CD4-positive, alpha-beta T cell (primary cell): ENCODE results near the gene LSAMP. TPM values are rescaled to one million over a fixed set of nuclear protein-coding genes. Genes with fewer than 3 reads are reported as not detected.
"Not testable (repeated sequence)": the region's sequence is repeated elsewhere in the genome, so short reads cannot be mapped to it uniquely, and the experiment has no call there.

Experiments used
- ATAC-seq: fragments of 200-7000 bp; cut with Tn5 transposase; one replicate; pipeline ENCODE4 v1.10.0; 2022; ENCODE audit warnings: mild to moderate bottlenecking; ENCODE audit not compliant: poor library complexity
- CTCF ChIA-PET: fragments of 350-600 bp; sonication (Branson Sonifier 250); formaldehyde crosslinking; loops from one replicate; lab custom pipeline; 2021; ENCODE audit warnings: antibody characterized with exemption, inconsistent platforms; lab: Charles Lee
- POLR2A ChIA-PET: fragments of 350-600 bp; sonication (Branson Sonifier 250); formaldehyde crosslinking; loops from one replicate; lab custom pipeline; 2021; ENCODE audit warnings: antibody characterized with exemption, inconsistent platforms; lab: Charles Lee
- DNase-seq, 14 experiments: peaks; one replicate each; pipeline ENCODE4 v3.0.0-alpha.2; 2013 to 2020; ENCODE audit warnings: mixed read lengths in 2 of 14
- H3K27ac ChIP-seq, 2 donors: one replicate each; pipeline versions ENCODE4 v1.5.1 to v1.7.0; 2013; ENCODE audit warnings: low read length in 2 of 2, low read depth in 1 of 2, mild to moderate bottlenecking in 1 of 2
- H3K27me3 ChIP-seq, 2 experiments: 1 replicate in 1 of 2; 2 replicates in 1 of 2; pipeline versions ENCODE4 v1.6.1 to v1.7.0; 2013; ENCODE audit warnings: low read length in 2 of 2, control low read depth in 1 of 2, mild to moderate bottlenecking in 1 of 2, moderate library complexity in 1 of 2; ENCODE audit not compliant: insufficient read depth in 2 of 2, control insufficient read depth in 1 of 2
- H3K36me3 ChIP-seq: one replicate; pipeline ENCODE4 v1.6.1; 2013; ENCODE audit warnings: low read length, control low read depth; ENCODE audit not compliant: insufficient read depth
- H3K4me1 ChIP-seq: one replicate; pipeline ENCODE4 v1.6.1; 2013; ENCODE audit warnings: low read length, control low read depth; ENCODE audit not compliant: insufficient read depth
- H3K4me3 ChIP-seq: one replicate; pipeline ENCODE4 v1.5.1; 2013; ENCODE audit warnings: mild to moderate bottlenecking, low read length, moderate library complexity
- H3K9me3 ChIP-seq, 2 experiments: 1 replicate in 1 of 2; 2 replicates in 1 of 2; pipeline versions ENCODE4 v1.6.1 to v1.7.0; 2013; ENCODE audit warnings: low read length in 2 of 2, mild to moderate bottlenecking in 2 of 2, control low read depth in 1 of 2, moderate library complexity in 1 of 2; ENCODE audit not compliant: control insufficient read depth in 1 of 2, insufficient read depth in 1 of 2
- H3K27ac Mint-ChIP-seq: one replicate; pipeline ENCODE4 v1.8.0; 2020; ENCODE audit warnings: mixed read lengths
- H3K27me3 Mint-ChIP-seq: one replicate; pipeline ENCODE4 v1.8.0; 2021; ENCODE audit warnings: mixed read lengths
- H3K36me3 Mint-ChIP-seq: one replicate; pipeline ENCODE4 v1.8.0; 2021; ENCODE audit warnings: low read depth, mixed read lengths
- H3K4me1 Mint-ChIP-seq: one replicate; pipeline ENCODE4 v1.8.0; 2021; ENCODE audit warnings: low read depth, mixed read lengths
- H3K4me3 Mint-ChIP-seq: one replicate; pipeline ENCODE4 v1.8.0; 2020; ENCODE audit warnings: mild to moderate bottlenecking, mixed read lengths
- H3K9me3 Mint-ChIP-seq: one replicate; pipeline ENCODE4 v1.8.0; 2020; ENCODE audit warnings: mixed read lengths
- intact Hi-C, 2 experiments: fragments of 100-400 bp; cut with DNase I in 1 of 2; cut with micrococcal nuclease in 1 of 2; formaldehyde crosslinking; loops; one replicate each; pipeline versions ENCODE4 v1.15.1 to v1.9.0; 2023 to 2025; cut with DNase I, micrococcal nuclease
- total RNA-seq, 174 experiments: library from RNA in 2 of 174; stranded (reverse) in 2 of 174; gene quantifications; one replicate each; pipeline ENCODE4 v1.2.3 and lab custom pipeline; 2021 to 2026
- TF ChIP-seq, protein P1 (sequence below): fragments of 200-600 bp; IDR thresholded peaks from one replicate; pipeline ENCODE4 v1.8.0; 2022; ENCODE audit warnings: antibody characterized with exemption, mild to moderate bottlenecking

Gene LSAMP
- total RNA-seq, 2 experiments from 2014 or later, result not detected

DNA sequence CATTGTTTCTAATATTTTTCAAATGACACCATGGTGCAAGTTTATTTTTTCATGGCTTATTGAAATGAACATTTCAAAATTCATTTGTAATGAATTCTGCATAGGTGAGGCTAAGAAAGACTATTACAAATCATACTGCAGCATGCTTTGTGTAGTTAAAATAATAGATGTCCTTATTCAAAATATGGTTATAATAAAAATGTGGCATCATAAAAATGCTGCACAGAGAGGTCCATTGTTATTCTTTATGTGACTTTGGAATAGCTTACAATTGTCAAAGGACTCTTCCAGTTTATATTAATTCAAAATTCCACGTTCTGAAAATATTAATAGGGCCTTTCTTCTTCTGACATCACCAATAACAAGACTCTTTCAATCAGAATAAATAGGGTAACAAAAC is 599.3 kb downstream of the LSAMP start:
- H3K27me3 Mint-ChIP-seq, result peaks cover 22% of the 10 kb centered on the region
- ChIA-PET POLR2A (no interaction called here), CTCF (no interaction called here)
- Histone ChIP-seq H3K27ac (no peak overlapping the region), H3K36me3 (no peaks in the 10 kb centered on the region), H3K4me1 (no peaks in the 10 kb centered on the region), H3K4me3 (no peak overlapping the region), H3K9me3 (no peaks in the 10 kb centered on the region), H3K27me3 (no peaks in the 10 kb centered on the region)
- no peaks in the 10 kb centered on the region for H3K4me1 Mint-ChIP-seq
- no peaks in the 10 kb centered on the region for H3K9me3 Mint-ChIP-seq
- H3K4me3 Mint-ChIP-seq, result no peak overlapping the region
- no peaks in the 10 kb centered on the region for H3K36me3 Mint-ChIP-seq
- intact Hi-C loops, result no loop called here
- ATAC-seq (no peak), DNase-seq (no peak)
- H3K27ac Mint-ChIP-seq, result no peak overlapping the region
- TF ChIP-seq, protein P1, sequence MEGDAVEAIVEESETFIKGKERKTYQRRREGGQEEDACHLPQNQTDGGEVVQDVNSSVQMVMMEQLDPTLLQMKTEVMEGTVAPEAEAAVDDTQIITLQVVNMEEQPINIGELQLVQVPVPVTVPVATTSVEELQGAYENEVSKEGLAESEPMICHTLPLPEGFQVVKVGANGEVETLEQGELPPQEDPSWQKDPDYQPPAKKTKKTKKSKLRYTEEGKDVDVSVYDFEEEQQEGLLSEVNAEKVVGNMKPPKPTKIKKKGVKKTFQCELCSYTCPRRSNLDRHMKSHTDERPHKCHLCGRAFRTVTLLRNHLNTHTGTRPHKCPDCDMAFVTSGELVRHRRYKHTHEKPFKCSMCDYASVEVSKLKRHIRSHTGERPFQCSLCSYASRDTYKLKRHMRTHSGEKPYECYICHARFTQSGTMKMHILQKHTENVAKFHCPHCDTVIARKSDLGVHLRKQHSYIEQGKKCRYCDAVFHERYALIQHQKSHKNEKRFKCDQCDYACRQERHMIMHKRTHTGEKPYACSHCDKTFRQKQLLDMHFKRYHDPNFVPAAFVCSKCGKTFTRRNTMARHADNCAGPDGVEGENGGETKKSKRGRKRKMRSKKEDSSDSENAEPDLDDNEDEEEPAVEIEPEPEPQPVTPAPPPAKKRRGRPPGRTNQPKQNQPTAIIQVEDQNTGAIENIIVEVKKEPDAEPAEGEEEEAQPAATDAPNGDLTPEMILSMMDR, result no peak

DNA sequence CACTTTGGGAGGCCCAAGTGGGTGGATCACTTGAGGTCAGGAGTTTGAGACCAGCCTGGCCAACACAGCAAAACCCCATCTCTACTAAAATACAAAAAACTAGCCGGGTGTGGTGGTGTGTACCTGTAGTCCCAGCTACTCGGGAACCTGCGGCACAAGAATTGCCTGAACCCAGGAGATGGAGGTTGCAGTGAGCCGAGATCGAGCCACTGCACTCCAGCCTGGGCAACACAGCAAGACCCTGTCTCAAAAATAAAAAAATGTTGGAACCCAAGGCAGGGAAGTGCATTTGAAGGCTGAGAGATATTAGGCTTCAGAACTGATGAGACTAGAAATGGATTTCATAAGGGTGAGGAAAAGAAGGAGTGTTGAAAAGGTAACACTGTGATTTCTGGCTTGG is 600.6 kb downstream of the LSAMP start:
- H3K27ac ChIP-seq, H3K9me3 Mint-ChIP-seq, H3K27me3 ChIP-seq, H3K9me3 ChIP-seq, CTCF ChIA-PET, H3K36me3 Mint-ChIP-seq, intact Hi-C loops, DNase-seq, H3K4me3 Mint-ChIP-seq, H3K27ac Mint-ChIP-seq, H3K4me1 Mint-ChIP-seq, ATAC-seq, H3K4me1 ChIP-seq, POLR2A ChIA-PET, H3K36me3 ChIP-seq, H3K4me3 ChIP-seq: not testable (repeated sequence)
- peaks cover 22% of the 10 kb centered on the region for H3K27me3 Mint-ChIP-seq

DNA sequence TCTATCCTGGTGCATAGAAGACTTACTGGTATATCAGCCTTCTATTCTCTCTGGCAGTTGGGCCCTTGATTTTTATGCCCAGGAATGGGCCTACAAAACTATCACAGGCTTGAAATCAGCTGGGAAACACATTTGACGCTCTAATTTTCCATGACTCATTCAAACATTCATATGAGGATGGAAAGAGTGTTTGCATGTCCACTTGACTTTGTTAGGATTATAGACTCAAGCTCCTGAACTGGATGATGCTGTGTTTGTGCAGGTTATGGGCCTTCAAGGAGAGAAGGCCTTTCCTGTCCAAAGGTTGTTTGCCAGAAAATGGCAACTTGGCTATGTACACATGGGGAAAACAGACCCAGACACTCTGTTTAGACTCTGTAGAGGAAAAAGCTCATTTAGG is 602.1 kb downstream of the LSAMP start:
- no peaks in the 10 kb centered on the region for H3K36me3 ChIP-seq
- intact Hi-C loops, result no loop called here
- Mint-ChIP-seq H3K27me3 (peaks cover 12% of the 10 kb centered on the region), H3K27ac (no peak overlapping the region), H3K4me1 (no peaks in the 10 kb centered on the region), H3K4me3 (no peak overlapping the region), H3K36me3 (no peaks in the 10 kb centered on the region), H3K9me3 (no peaks in the 10 kb centered on the region)
- H3K27ac ChIP-seq, result no peak overlapping the region
- ATAC-seq, result no peak
- CTCF ChIA-PET, result no interaction called here
- H3K4me1 ChIP-seq, result no peaks in the 10 kb centered on the region
- DNase-seq, result no peak
- no peak overlapping the region for H3K4me3 ChIP-seq
- no peaks in the 10 kb centered on the region for H3K9me3 ChIP-seq
- no peaks in the 10 kb centered on the region for H3K27me3 ChIP-seq
- TF ChIP-seq, protein P1, result no peak
- POLR2A ChIA-PET, result no interaction called here

DNA sequence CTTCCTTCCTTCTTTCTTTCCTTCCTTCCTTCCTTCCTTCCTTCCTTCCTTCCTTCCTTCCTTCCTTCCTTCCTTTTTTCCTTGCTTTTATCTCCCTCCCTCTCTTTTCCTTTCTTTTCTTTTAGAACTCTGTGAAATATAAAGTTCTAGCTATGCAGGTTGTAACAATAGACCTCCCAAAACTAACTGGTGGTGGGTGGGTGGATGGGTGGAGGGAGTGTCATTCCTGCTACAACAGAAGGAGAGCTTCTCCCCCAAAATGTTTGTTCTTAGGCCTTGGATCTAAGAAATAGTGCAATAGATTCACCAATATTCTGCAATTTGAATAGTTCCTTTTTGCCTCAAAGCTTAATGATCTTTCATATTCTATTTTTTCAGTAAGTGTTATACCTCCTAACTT is 606.0 kb downstream of the LSAMP start:
- DNase-seq (no peak), ATAC-seq (no peak)
- Mint-ChIP-seq H3K9me3 (no peaks in the 10 kb centered on the region), H3K4me1 (no peaks in the 10 kb centered on the region), H3K27me3 (peaks cover 5% of the 10 kb centered on the region), H3K36me3 (no peaks in the 10 kb centered on the region), H3K4me3 (no peak overlapping the region), H3K27ac (no peak overlapping the region)
- TF ChIP-seq, protein P1, result no peak
- Histone ChIP-seq H3K36me3 (no peaks in the 10 kb centered on the region), H3K27ac (no peak overlapping the region), H3K4me1 (no peaks in the 10 kb centered on the region), H3K4me3 (no peak overlapping the region), H3K27me3 (no peaks in the 10 kb centered on the region), H3K9me3 (no peaks in the 10 kb centered on the region)
- intact Hi-C loops, result no loop called here
- POLR2A ChIA-PET, result no interaction called here
- CTCF ChIA-PET, result no interaction called here
